Spleen (tissue), 11 donors: ENCODE measurements around the gene ANKDD1A. TPM values are rescaled to one million over a fixed set of nuclear protein-coding genes. Genes with fewer than 3 reads are reported as not detected.

ENCODE experiments used
- DNase-seq: peaks from one replicate; pipeline ENCODE4 v3.0.0-alpha.2; 2020
- H3K27ac ChIP-seq, 8 donors: fragments of 200-600 bp; sonication (generic) in 7 of 8; 1 replicate in 4 of 8; 2 replicates in 4 of 8; pipeline versions ENCODE4 v1.5.0 to v1.8.0; 2016 to 2021; ENCODE audit warnings: inconsistent platforms in 4 of 8, mild to moderate bottlenecking in 4 of 8, moderate library complexity in 1 of 8
- H3K27me3 ChIP-seq, 7 donors: fragments of 200-600 bp; sonication (generic) in 6 of 7; replicated peaks in 1 of 7; 1 replicate in 4 of 7; 2 replicates in 3 of 7; pipeline versions ENCODE4 v1.5.0 to v1.8.0; 2016 to 2021; ENCODE audit warnings: inconsistent platforms in 3 of 7, mild to moderate bottlenecking in 1 of 7
- H3K36me3 ChIP-seq, 6 donors: fragments of 200-600 bp; sonication (generic) in 5 of 6; 1 replicate in 4 of 6; 2 replicates in 2 of 6; pipeline versions ENCODE4 v1.5.0 to v1.8.0; 2016 to 2021; ENCODE audit warnings: inconsistent platforms in 2 of 6
- H3K4me1 ChIP-seq, 6 donors: fragments of 200-600 bp; sonication (generic) in 5 of 6; 1 replicate in 3 of 6; 2 replicates in 3 of 6; pipeline versions ENCODE4 v1.5.0 to v1.8.0; 2016 to 2021; ENCODE audit warnings: inconsistent platforms in 3 of 6
- H3K4me3 ChIP-seq, 8 donors: fragments of 200-600 bp; sonication (generic) in 7 of 8; 1 replicate in 4 of 8; 2 replicates in 4 of 8; pipeline versions ENCODE4 v1.5.0 to v1.8.0; 2016 to 2021; ENCODE audit warnings: inconsistent platforms in 4 of 8, mild to moderate bottlenecking in 4 of 8, moderate library complexity in 2 of 8
- H3K9me3 ChIP-seq, 8 donors: fragments of 200-600 bp; sonication (generic) in 7 of 8; 1 replicate in 4 of 8; 2 replicates in 4 of 8; pipeline versions ENCODE4 v1.5.0 to v1.8.0; 2016 to 2021; ENCODE audit warnings: inconsistent platforms in 4 of 8
- POLR2A ChIP-seq, 3 donors: fragments of 450-650 bp; IDR thresholded peaks; one replicate each; pipeline ENCODE4 v1.5.1; 2017; ENCODE audit warnings: antibody characterized with exemption in 3 of 3, mild to moderate bottlenecking in 1 of 3
- POLR2AphosphoS5 ChIP-seq, 3 donors: sonication (generic); formaldehyde crosslinking; IDR thresholded peaks; one replicate each; pipeline ENCODE4 v1.5.1; 2017; ENCODE audit warnings: antibody characterized with exemption in 3 of 3
- WGBS, 5 donors: extraction: QIAGEN DNeasy Blood & Tissue Kit in 3 of 5; methylation state at CpG; one replicate each; pipeline versions ENCODE4 v1.1.5 to v1.1.7; 2013 to 2018; 5-methylcytosine and 5-hydroxymethylcytosine counted together
- intact Hi-C: fragments of 100-400 bp; cut with DNase I; formaldehyde crosslinking; loops from one replicate; pipeline ENCODE4 v1.15.0; 2023; ENCODE audit warnings: low total_unique reads
- polyA plus RNA-seq, 3 donors: library from polyadenylated mRNA; stranded (reverse); fragments of 200-250 nt; gene quantifications; one replicate each; pipeline ENCODE4 v1.2.1, GENCODE V29; 2013
- total RNA-seq, 7 donors: library from RNA; depleted of rRNA in 3 of 7; stranded (reverse); fragments of >200 nt in 3 of 7; fragmentation: NEBNext Ultra II Directional in 4 of 7; extraction: Animal tissue kit (Norgen Biotek cat#: 25700) in 4 of 7; gene quantifications; one replicate each; pipeline versions ENCODE4 v1.1.0 to v1.2.1, GENCODE V29; 2016 to 2021
- TF ChIP-seq, protein P1 (sequence below), 11 experiments: fragments of 200-600 bp in 7 of 11; fragments of 450-650 bp in 4 of 11; sonication (generic) in 4 of 11; IDR thresholded peaks in 8 of 11; conservative IDR thresholded peaks in 3 of 11; 1 replicate in 7 of 11; 2 replicates in 4 of 11; pipeline versions ENCODE4 v1.4.0 to v1.8.0; 2016 to 2021; ENCODE audit warnings: antibody characterized with exemption in 11 of 11, inconsistent platforms in 4 of 11, mild to moderate bottlenecking in 1 of 11
- donor health status: healthy with polysubstance abuse.
- donor health status: DM: no; HTN: no; CAD: no; lungs with moderate emphysema.
- donor health status: DM: no; HTN: no; CAD: no.
- donor health status: Bipolar disorder and iron deficiency.
- donor health status: healthy.
- donor health status: DM: no; HTN: no; CAD: no.
- donor health status: DM: yes; HTN: yes; CAD: no.

The ANKDD1A gene
- total and polyA plus RNA-seq, 10 donors = 5.7 to 71.1 (median 41.7) TPM

DNA sequence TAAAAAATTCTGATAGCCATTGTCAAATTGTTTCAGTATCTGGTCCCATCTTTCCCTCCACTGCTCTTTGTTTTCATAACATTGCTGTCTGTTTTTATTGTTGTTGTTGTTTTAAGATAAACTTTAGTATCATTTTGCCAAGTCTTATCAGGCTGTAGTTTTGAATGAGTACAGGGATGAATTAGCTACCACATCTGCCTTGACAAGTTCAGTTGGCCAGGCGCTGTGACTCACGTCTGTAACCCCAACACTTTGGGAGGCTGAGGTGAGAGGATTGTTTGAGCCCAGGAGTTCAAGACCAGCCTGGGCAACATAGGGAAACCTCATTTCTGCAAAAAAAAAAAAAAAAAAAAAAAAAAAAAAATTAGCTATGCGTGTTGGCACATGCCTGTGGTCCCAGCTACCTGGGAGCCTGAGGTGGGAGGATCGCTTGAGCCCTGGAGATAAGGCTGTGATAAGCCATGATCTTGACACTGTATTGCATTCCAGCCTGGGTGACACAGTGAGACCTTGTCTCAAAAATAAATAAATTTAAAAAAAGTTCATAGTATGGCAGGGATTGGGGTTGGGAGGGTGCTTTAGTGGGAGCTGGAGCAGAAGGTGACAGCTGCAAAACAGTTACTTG, 8.3 kb upstream of the ANKDD1A start:
- intact Hi-C loops = loop anchor here (10.0 kb wide), 1 partner anchor 169 kb away; no protein-coding TSS in a partner anchor
- H3K4me3 ChIP-seq = no peak overlapping the region
- 86 to 96% (median 91%) methylated on average over 4 of the region's 4 CpGs for WGBS, 5 donors
- H3K9me3 ChIP-seq = peaks cover 5 to 13% (median 11%) of the 10 kb centered on the region in 8 donors
- H3K36me3 ChIP-seq = no peaks in the 10 kb centered on the region
- DNase-seq = no peak
- H3K27me3 ChIP-seq = no peaks in the 10 kb centered on the region
- H3K4me1 ChIP-seq = peaks cover 12 to 61% (median 50%) of the 10 kb centered on the region in 6 donors
- peak overlapping the region in 5 of 8 donors; percentile 39 to 99 (median 49) for H3K27ac ChIP-seq
- TF ChIP-seq, protein P1, sequence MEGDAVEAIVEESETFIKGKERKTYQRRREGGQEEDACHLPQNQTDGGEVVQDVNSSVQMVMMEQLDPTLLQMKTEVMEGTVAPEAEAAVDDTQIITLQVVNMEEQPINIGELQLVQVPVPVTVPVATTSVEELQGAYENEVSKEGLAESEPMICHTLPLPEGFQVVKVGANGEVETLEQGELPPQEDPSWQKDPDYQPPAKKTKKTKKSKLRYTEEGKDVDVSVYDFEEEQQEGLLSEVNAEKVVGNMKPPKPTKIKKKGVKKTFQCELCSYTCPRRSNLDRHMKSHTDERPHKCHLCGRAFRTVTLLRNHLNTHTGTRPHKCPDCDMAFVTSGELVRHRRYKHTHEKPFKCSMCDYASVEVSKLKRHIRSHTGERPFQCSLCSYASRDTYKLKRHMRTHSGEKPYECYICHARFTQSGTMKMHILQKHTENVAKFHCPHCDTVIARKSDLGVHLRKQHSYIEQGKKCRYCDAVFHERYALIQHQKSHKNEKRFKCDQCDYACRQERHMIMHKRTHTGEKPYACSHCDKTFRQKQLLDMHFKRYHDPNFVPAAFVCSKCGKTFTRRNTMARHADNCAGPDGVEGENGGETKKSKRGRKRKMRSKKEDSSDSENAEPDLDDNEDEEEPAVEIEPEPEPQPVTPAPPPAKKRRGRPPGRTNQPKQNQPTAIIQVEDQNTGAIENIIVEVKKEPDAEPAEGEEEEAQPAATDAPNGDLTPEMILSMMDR (IDR thresholded peaks at IDR 0.05 in 8 of 11, conservative IDR thresholded peaks at IDR 0.05 in 3 of 11) = no peak
- TF ChIP-seq POLR2A (IDR thresholded peaks at IDR 0.05) (no peak), POLR2AphosphoS5 (IDR thresholded peaks at IDR 0.05) (no peak)

DNA sequence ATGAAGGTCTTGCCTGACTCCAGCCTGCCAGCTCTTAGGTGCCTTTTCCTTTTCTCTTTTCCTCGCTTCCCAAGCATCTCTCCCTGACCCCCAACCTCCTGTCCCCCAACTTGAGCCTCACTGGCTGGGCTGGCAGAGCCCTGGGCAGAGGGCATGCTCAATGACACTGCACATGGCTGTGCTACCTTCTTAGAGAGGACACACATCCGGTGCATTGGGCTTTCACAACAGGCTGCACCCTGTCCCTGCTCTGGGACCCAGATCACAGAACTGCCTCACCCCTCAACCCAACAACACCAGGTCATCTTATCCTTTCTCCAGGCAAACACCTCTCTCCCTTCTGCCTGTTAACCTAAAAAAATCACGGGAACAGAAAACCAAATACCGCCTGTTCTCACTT, 7.5 kb upstream of the ANKDD1A start:
- 77 to 84% (median 81%) methylated on average over 4 of the region's 4 CpGs for WGBS, 5 donors
- Histone ChIP-seq H3K36me3 (no peaks in the 10 kb centered on the region), H3K27me3 (peaks cover 0 to under 1% (median 0%) of the 10 kb centered on the region in 7 donors), H3K4me1 (peaks cover 12 to 53% (median 42%) of the 10 kb centered on the region in 6 donors), H3K9me3 (peaks cover 5 to 13% (median 11%) of the 10 kb centered on the region in 8 donors), H3K4me3 (no peak overlapping the region), H3K27ac (peak overlapping the region in 7 of 8 donors; percentile 27 to 99 (median 39))
- intact Hi-C loops = loop anchor here (10.0 kb wide), 1 partner anchor 169 kb away; no protein-coding TSS in a partner anchor
- TF ChIP-seq POLR2AphosphoS5 (IDR thresholded peaks at IDR 0.05) (peak in 1 of 3 donors; percentile 21), POLR2A (IDR thresholded peaks at IDR 0.05) (no peak)
- TF ChIP-seq, protein P1 (IDR thresholded peaks at IDR 0.05 in 8 of 11, conservative IDR thresholded peaks at IDR 0.05 in 3 of 11) = peak in 1 of 11 experiments; percentile 2
- DNase-seq = no peak

DNA sequence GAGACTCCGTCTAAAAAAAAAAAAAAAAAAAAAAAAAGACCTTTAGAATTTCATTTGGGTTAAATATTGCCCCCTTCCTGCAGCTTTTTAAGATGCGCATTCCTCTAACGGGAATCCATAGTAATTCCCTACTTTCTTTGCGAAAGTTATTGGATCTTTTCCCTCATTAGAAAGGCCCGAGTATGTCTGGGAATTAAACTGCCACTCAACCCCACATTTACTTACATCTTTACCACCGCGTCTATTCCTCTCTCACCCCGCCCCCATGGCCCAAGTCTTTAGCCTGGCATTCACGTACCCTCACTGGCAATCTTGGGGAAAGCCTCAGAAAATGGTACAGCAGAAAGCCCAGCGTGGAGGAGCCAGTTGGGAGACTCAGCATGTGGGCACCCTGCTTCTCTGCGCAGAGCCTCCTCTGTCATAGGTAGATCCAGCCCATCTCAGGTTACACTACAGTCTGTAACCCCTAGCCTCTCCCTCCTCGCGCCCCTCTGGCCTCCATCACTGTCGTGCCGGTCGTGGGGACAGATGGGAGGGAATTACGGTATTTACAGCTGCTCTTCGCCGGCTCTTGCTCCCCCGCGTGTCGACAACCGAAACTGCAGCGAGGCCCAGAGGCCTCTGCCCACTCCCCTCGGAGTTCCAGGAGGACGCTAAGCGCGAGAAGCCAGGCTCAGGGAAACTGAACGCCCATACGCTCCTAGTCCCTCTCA, 6.4 kb upstream of the ANKDD1A start:
- peaks cover 0 to 10% (median 0%) of the 10 kb centered on the region in 7 donors for H3K27me3 ChIP-seq
- peak overlapping the region in 6 of 8 donors; percentile 8 to 63 (median 26) for H3K4me3 ChIP-seq
- peaks cover 5 to 13% (median 11%) of the 10 kb centered on the region in 8 donors for H3K9me3 ChIP-seq
- H3K4me1 ChIP-seq = peaks cover 12 to 50% (median 38%) of the 10 kb centered on the region in 6 donors
- TF ChIP-seq, protein P1 (IDR thresholded peaks at IDR 0.05 in 8 of 11, conservative IDR thresholded peaks at IDR 0.05 in 3 of 11) = peak; percentile 91 to 98 (median 96)
- TF ChIP-seq POLR2AphosphoS5 (IDR thresholded peaks at IDR 0.05) (peak; percentile 75 to 79 (median 78)), POLR2A (IDR thresholded peaks at IDR 0.05) (no peak)
- intact Hi-C loops = loop anchor here (10.0 kb wide), 1 partner anchor 170 kb away; no protein-coding TSS in a partner anchor
- WGBS, 5 donors = 15 to 23% (median 18%) methylated on average over 29 to 30 of the region's 30 CpGs
- peak; percentile 94 for DNase-seq
- no peaks in the 10 kb centered on the region for H3K36me3 ChIP-seq
- H3K27ac ChIP-seq = peak overlapping the region in 7 of 8 donors; percentile 10 to 99 (median 52)
